B cell (primary cell): ENCODE results near the gene CD96.

Experiments used
- EZH2 ChIP-seq: IDR thresholded peaks from 2 replicates; pipeline ENCODE4 v1.6.1; 2012; ENCODE audit warnings: borderline replicate concordance, low read depth, mild to moderate bottlenecking, moderate library complexity, low read length; ENCODE audit not compliant: insufficient read depth, poor library complexity, severe bottlenecking
- TF ChIP-seq, protein P1 (sequence below): fragments of 200-600 bp; IDR thresholded peaks from one replicate; pipeline ENCODE4 v1.8.0; 2022; ENCODE audit warnings: antibody characterized with exemption, mild to moderate bottlenecking

DNA sequence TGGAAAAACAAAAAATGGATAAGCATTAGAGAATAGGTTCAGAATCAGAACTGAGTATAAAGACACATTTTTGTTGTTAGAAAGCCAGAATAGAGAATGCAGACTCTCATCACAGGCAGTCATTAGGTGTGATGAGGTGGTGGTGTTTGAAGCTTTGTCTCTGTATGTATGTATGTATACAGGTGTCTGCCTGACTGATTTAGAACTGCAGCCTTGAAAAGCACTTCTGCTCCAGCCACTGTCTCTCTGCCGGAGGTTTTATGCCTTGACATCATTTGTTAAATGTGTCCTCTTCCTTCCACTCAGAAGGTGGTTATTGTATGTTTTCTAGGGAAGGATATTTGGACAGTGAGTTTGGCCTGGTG is 133.8 kb downstream of the CD96 start:
- TF ChIP-seq, protein P1, sequence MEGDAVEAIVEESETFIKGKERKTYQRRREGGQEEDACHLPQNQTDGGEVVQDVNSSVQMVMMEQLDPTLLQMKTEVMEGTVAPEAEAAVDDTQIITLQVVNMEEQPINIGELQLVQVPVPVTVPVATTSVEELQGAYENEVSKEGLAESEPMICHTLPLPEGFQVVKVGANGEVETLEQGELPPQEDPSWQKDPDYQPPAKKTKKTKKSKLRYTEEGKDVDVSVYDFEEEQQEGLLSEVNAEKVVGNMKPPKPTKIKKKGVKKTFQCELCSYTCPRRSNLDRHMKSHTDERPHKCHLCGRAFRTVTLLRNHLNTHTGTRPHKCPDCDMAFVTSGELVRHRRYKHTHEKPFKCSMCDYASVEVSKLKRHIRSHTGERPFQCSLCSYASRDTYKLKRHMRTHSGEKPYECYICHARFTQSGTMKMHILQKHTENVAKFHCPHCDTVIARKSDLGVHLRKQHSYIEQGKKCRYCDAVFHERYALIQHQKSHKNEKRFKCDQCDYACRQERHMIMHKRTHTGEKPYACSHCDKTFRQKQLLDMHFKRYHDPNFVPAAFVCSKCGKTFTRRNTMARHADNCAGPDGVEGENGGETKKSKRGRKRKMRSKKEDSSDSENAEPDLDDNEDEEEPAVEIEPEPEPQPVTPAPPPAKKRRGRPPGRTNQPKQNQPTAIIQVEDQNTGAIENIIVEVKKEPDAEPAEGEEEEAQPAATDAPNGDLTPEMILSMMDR, result no peak
- TF ChIP-seq EZH2, result no peak
